Rectal smooth muscle tissue (tissue), 1 donor: Measurements from ENCODE around the gene USP48.
"Not testable (repeated sequence)": the region's sequence is repeated elsewhere in the genome, so short reads cannot be mapped to it uniquely, and the experiment has no call there.

Source experiments
- H3K27ac ChIP-seq: one replicate; pipeline ENCODE4 v1.7.0; 2013; ENCODE audit warnings: low read depth, low read length, inconsistent platforms
- H3K27me3 ChIP-seq: one replicate; pipeline ENCODE4 v1.7.0; 2013; ENCODE audit warnings: low read length; ENCODE audit not compliant: control insufficient read depth, insufficient read depth
- H3K36me3 ChIP-seq: one replicate; pipeline ENCODE4 v1.7.0; 2013; ENCODE audit warnings: low read length; ENCODE audit not compliant: control insufficient read depth, insufficient read depth
- H3K4me1 ChIP-seq: one replicate; pipeline ENCODE4 v1.7.0; 2013; ENCODE audit warnings: low read length; ENCODE audit not compliant: control insufficient read depth, insufficient read depth
- H3K4me3 ChIP-seq: one replicate; pipeline ENCODE4 v1.7.0; 2013; ENCODE audit warnings: low read length
- H3K9ac ChIP-seq: one replicate; pipeline ENCODE4 v1.7.0; 2013; ENCODE audit warnings: low read length

Gene USP48

DNA sequence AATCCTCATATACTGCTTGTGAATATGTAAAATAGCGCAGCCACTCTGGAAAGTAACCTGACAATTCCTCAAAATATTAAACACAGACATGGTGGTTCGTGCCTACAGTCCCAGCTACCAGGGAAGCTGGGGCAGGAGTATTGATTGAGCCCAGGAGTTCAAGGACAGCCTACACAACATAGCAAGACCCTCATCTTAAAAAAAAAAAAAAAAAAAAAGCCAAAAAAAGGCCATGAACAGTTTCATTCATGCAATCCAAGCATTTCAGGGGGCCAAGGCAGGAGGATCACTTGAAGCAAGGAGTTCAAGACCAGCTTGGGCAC, 4.6 kb downstream of the USP48 start:
- peaks cover 6% of the 10 kb centered on the region for H3K4me1 ChIP-seq
- no peak overlapping the region for H3K9ac ChIP-seq

DNA sequence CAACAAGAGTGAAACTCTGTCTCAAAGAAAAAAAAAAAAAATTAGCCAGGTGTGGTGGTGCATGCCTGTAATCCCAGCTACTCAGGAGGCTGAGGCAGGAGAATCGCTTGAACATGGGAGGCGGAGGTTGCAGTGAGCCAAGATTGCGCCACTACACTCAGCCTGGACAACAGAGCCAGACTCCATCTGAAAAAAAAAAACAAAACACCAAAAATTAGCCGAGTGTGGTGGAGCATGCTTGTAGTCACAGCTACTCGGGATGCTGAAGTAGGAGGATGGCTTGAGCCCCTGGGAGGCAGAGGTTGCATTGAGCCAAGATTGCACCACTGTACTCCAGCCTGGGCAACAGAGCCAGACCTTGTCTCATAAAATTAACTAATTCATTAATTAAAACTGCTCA, 6.0 kb downstream of the USP48 start:
- not testable (repeated sequence) for H3K27me3 ChIP-seq, H3K4me3 ChIP-seq, H3K4me1 ChIP-seq, H3K36me3 ChIP-seq, H3K27ac ChIP-seq, H3K9ac ChIP-seq

More for the DNA sequence above, 4.6 kb downstream of the USP48 start:
- Histone ChIP-seq H3K27ac (no peak overlapping the region), H3K4me3 (no peak overlapping the region), H3K36me3 (no peaks in the 10 kb centered on the region), H3K27me3 (no peaks in the 10 kb centered on the region)

DNA sequence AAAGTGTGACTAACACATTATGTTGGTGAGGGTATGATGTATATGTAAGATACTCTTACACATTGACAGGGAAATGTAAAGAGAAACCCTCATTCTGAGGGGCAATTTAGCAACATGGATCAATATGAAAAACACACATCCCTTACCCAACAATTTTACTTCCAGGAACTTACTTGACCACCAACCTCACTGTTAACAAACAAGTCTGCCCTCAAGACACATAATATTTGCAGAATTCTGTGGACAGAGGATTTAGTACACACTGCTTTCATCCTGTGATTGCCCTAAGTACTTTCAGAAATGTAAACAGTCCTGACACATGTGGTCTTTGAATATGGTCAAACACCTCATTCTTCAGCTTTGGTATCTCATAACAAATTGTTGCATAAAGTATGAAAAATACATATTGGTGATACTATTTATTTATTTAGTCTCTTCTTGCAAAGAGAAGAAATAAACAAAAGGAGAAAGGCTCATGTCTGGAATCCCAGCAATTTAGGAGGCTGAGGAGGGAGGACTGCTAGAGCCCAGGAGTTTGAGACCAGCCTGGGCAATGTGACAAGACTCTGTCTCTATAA, 6.9 kb downstream of the USP48 start:
- Histone ChIP-seq H3K9ac (no peak overlapping the region), H3K27ac (no peak overlapping the region), H3K4me3 (no peak overlapping the region), H3K36me3 (no peaks in the 10 kb centered on the region), H3K27me3 (no peaks in the 10 kb centered on the region), H3K4me1 (no peaks in the 10 kb centered on the region)

DNA sequence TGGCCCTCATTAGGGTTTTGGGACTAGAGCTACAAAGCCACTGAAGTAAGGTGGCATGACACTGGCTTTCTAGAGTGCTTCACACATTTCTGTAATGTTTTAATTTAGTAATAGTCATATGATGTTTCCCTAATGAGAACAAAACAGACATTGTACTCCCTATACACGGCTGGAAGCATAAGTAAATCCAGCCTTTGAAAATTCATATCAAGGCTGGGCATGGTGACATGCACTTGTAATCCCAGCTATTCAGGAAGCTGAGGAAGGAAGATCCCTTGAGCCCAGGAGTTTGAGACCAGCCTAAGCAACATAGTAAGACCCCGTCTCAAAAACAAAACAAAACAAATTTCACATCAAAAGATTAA, 7.4 kb downstream of the USP48 start:
- no peaks in the 10 kb centered on the region for H3K4me1 ChIP-seq
- H3K4me3 ChIP-seq: no peak overlapping the region
- H3K9ac ChIP-seq: no peak overlapping the region
- H3K36me3 ChIP-seq: no peaks in the 10 kb centered on the region
- H3K27me3 ChIP-seq: no peaks in the 10 kb centered on the region
- H3K27ac ChIP-seq: no peak overlapping the region

DNA sequence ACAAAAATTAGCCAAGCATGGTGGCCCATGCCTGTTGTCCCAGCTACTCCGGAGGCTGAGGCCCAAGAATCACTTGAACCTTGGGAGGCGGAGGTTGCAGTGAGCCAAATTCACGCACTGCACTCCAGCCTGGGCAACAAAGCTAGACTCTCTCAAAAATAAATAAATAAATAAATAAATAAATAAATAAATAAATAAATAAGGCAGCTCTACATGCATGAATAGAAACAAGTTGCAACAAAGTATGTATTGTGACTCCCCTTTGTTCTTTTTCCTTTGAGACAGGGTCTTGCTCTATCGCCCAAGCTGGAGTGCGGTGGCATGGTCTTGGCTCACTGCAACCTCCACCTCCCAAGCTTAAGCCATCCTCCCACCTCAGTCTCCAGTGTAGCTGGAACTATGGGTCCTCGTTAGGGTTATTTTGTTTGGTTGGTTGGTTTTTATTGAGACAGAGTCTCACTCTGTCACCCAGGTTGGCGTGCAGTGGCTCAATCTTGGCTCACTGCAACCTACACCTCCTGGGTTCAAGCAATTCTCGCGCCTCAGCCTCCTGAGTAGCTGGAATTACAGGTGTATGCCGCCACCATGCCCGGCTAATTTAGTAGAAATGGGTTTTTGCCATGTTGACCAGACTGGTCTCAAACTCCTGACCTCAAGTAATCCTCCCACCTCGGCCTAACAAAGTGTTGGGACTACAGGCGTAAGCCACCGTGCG, 8.0 kb downstream of the USP48 start:
- Histone ChIP-seq H3K27me3 (no peaks in the 10 kb centered on the region), H3K4me1 (no peaks in the 10 kb centered on the region), H3K36me3 (no peaks in the 10 kb centered on the region), H3K4me3 (no peak overlapping the region), H3K9ac (no peak overlapping the region), H3K27ac (no peak overlapping the region)

DNA sequence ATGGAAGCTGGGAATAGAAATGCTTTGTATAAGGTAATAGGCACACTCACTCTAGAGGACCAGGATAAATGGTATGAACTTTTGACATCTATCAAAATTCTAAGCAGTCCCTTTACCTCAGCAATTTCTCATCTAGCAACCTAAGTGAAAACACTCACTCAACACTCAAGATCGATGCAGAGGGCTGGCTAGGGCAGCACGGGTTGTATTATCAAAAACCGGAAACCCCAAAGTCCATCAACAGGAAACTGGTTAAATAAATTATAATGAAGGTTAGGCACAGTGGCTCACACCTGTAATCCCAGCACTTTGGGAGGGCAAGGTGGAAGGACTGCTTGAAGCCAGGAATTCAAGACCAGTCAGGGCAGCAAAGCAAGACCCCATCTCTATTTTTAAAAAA, 9.4 kb downstream of the USP48 start:
- H3K27ac ChIP-seq: no peak overlapping the region
- no peak overlapping the region for H3K4me3 ChIP-seq
- H3K36me3 ChIP-seq: no peaks in the 10 kb centered on the region
- no peak overlapping the region for H3K9ac ChIP-seq
- no peaks in the 10 kb centered on the region for H3K27me3 ChIP-seq
- no peaks in the 10 kb centered on the region for H3K4me1 ChIP-seq

DNA sequence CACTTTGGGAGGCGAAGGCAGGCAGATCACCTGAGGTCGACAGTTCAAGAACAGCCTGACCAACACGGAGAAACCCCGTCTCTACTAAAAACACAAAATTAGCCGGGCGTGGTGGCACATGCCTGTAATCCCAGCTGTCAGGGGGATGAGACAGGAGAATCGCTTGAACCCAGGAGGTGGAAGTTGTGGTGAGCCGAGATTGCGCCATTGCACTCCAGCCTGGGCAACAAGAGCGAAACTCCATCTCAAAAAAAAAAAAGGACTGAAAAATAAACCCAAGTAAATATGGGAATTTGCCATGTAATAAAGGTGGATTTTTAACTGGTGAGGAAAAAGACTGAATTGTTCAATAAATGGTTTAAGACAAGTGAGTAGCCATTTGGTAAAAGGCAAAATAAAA, 11.3 kb downstream of the USP48 start:
- H3K27ac ChIP-seq, H3K27me3 ChIP-seq, H3K36me3 ChIP-seq, H3K9ac ChIP-seq, H3K4me1 ChIP-seq, H3K4me3 ChIP-seq: not testable (repeated sequence)

DNA sequence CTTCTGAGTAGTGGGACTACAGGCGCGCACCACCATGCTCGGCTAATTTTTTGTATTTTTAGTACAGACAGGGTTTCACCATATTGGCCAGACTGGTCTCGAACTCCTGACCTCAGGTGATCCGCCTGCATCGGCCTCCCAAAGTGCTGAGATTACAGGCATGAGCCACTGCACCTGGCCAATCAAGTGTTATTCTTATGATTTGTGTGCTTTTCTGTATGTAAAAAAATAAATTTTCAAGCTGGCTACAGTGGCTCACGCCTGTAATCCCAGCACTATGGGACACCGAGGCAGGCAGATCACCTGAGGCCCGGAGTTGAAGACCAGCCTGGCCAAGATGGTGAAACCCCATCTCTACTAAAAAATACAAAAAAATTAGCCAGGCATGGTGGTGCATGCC, 12.3 kb downstream of the USP48 start:
- H3K36me3 ChIP-seq, H3K9ac ChIP-seq, H3K4me1 ChIP-seq: not testable (repeated sequence)

DNA sequence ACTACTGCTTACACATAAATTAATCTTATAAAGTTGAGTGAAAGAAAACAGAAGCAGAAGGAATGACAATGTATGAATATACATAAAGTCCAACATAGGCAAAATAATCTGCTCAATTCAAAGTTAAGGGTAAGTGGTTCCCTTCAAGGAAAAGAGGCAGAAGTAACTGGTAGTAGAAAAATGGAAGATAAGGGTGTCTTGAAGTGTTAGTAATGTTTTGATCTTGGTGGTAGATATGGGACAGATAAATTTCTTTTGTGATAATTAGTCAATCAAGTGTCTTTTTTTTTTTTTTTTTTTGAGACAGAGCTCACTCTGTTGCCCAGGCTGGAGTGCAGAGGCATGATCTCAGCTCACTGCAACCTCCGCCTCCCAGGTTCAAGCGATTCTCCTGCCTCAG, 12.7 kb downstream of the USP48 start:
- Histone ChIP-seq H3K27ac (no peak overlapping the region), H3K9ac (no peak overlapping the region), H3K4me1 (peaks cover under 1% of the 10 kb centered on the region), H3K4me3 (no peak overlapping the region), H3K36me3 (no peaks in the 10 kb centered on the region), H3K27me3 (no peaks in the 10 kb centered on the region)

More for the DNA sequence above, 12.3 kb downstream of the USP48 start:
- H3K27ac ChIP-seq, H3K4me3 ChIP-seq, H3K27me3 ChIP-seq: not testable (repeated sequence)

DNA sequence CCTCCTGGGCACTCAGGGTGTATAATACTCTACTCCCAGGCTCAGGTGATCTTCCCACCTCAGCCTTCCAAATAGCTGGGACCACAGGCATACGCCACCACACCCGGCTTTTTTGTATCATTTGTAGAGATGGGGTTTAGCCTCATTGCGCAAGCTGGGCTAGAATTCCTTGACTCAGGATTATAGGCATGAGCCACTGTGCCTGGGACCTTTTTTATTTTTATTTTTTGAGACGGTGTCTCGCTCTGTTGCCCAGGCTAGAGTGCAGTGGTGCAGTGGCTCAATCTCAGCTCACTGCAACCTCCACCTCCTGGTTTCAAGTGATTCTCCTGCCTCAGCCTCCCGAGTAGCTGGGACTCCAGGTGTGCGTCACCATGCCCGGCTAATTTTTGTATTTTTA, 15.8 kb downstream of the USP48 start:
- H3K4me3 ChIP-seq, H3K27ac ChIP-seq, H3K36me3 ChIP-seq, H3K9ac ChIP-seq, H3K4me1 ChIP-seq, H3K27me3 ChIP-seq: not testable (repeated sequence)

DNA sequence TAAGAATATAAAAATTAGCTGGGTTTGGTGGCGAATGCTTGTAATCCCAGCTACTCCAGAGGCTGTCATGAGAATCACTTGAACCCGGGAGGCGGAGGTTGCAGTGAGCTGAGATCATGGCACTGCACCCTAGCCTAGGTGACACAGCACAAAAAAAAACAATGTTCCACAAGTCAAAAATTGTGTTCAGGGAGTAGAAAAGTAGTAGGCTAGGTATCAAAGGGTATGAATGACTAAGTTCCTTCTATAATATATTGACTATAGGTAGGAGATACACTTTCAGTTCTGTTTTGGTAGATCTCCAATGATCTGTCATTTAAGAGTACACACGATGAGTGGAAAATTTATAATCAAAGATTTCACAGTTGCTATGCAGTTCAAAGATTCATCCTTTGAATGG, 16.7 kb downstream of the USP48 start:
- Histone ChIP-seq H3K9ac (no peak overlapping the region), H3K27ac (no peak overlapping the region), H3K4me3 (no peak overlapping the region), H3K36me3 (no peaks in the 10 kb centered on the region), H3K4me1 (peaks cover 7% of the 10 kb centered on the region), H3K27me3 (no peaks in the 10 kb centered on the region)

DNA sequence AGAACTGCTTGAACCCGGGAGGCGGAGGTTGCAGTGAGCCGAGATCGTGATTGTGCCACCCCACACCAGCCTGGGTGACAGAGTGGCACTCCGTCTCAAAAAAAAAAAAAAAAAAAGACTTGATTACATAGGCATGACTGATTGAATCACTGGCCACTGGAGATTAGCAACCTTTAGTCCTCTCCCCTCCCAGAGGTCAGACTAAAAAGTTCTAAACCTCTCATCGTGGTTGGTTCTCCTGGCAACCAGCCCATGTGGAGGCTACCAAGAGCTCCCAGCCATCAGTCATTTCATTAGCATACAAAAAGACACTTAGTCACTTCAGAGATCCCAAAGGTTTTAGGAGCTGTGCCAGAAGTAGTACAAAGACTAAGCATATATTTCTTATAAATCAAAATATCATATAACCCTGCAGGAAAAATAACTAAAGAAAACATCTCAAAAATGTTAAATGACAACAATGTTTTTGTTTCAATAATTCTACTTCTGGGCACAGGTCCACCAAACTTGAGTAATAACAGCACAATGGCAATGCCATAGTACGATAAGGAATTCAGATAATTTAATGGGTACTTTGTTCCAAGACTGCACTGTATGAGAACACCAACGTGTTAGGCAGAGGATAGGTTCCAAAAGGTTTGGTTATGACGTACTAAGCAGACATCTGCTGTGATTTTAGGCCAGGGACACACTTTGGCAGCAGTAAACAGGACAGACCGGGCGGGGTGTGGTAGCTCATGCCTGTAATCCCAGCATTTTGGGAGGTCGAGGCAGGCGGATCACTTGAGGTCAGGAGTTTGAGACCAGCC, 18.1 kb downstream of the USP48 start:
- H3K27me3 ChIP-seq: no peaks in the 10 kb centered on the region
- no peak overlapping the region for H3K27ac ChIP-seq
- no peak overlapping the region for H3K9ac ChIP-seq
- H3K4me1 ChIP-seq: peaks cover 7% of the 10 kb centered on the region
- H3K4me3 ChIP-seq: no peak overlapping the region
- no peaks in the 10 kb centered on the region for H3K36me3 ChIP-seq
